GM20431 (cell line): ENCODE results near the gene RXRA.

Source experiments
- in situ Hi-C: fragments of 300-500 bp; cut with MseI, MboI; formaldehyde crosslinking; loops from one replicate; pipeline ENCODE4 v1.15.0; 2020; ENCODE audit warnings: low sequenced_read_pairs; ENCODE audit not compliant: unreplicated experiment

Gene RXRA

GRCh38 chr9:134321531-134321930 is 4.7 kb upstream of the RXRA start:
- in situ Hi-C loops, result no loop called here

GRCh38 chr9:134321946-134322741 is 4.1 kb upstream of the RXRA start:
- in situ Hi-C loops, result no loop called here

- in situ Hi-C loops, result no loop called here
Observed at GRCh38 chr9:134322781-134323241, 3.4 kb upstream of the RXRA start.

- in situ Hi-C loops, result no loop called here
Observed at GRCh38 chr9:134323741-134324358, 2.4 kb upstream of the RXRA start.

GRCh38 chr9:134324359-134325095 is 1.7 kb upstream of the RXRA start:
- in situ Hi-C loops, result no loop called here

DNA sequence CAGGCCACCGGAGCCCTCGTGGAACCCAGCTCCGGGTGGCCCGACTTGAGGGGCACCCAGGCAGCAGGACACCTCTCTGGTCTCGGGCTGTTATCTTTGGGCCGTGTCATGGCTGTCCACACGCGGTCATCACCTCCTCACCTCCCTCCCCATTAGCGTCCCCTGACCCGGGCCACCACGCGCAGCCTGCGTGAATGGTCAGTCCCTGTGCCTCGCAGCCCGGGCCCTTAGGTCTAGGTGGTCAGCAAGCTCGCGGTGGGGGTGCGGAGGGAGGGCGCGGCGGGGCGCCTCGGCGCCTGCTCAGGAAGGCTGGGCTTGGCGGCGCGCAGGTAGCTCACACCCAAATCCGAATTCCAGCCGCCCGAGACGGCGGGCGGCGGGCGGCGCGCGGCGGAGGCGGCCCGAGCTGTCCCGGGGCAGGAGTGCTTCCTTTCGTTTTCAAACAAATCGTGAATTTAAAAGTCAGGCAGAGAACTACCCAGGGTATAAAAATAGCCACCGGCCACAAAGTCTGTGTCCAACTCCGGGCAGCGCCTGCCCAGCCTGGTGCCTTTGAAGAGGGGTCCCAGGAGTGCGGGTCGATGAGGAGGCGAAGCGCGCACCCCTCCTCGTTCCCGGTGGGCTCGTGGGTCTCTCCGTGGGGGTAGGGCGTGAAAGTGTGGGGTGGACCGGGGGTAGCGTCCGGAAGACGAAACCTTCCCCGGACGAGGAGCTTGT is 1.0 kb upstream of the RXRA start:
- in situ Hi-C loops, result no loop called here

- in situ Hi-C loops, result no loop called here
Observed at GRCh38 chr9:134326724-134327601, 708 bp downstream of the RXRA start.

DNA sequence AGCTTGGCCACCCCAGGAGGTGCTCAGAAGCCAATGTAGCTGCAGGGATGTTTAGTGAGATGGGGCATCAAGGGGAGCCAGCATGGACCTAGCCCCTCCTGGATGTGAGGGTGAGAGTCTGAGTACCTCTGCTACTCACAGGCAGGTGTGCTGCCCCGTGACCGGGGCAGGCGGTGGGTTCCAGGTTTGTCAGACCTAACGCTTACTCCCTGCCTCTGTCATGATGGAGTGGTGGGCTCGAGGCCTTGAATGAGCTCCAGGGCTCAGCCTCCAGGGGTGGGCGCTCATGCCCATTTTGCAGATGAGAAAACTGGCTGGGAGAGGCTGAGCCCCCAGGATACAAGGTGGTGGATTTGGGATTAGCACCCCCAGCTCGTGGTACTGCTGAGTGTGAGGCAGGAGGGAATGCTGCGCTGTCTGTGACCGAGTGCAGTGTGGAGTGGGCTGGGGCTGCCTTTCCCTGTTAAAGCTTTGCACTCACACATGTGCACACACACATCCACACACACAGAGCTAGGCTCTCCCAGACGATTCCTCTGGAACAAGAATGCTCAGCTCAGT is 1.5 kb downstream of the RXRA start:
- in situ Hi-C loops, result no loop called here

DNA sequence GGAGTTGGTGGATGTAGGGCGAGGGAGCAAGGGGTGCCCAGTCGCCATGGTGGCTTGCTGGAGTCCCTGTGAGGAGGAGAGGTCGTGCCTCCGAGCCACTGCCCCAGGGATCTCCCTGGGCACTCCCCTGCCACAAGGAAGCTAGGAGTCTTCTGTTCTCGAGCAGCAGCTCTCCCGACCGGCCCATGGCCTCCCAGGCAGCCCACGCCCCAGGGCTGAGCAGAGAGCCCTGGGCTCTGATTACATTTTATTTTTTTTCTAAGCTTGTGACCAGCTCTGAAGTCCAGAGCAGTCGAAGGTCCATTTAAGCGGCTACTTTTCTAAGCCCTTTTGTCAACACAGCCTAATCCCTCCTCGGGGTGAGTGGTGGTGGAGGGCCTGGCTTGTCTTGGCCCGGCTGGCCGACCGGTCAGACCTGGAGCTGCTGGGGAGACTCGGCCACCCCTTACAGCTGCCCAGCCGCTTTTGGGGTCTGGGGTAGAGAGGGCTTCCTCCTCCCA is 2.1 kb downstream of the RXRA start:
- in situ Hi-C loops, result no loop called here

- in situ Hi-C loops, result no loop called here
Observed at GRCh38 chr9:134328841-134329575, 2.8 kb downstream of the RXRA start.

GRCh38 chr9:134329576-134329855 is 3.3 kb downstream of the RXRA start:
- in situ Hi-C loops, result no loop called here

GRCh38 chr9:134329886-134330285 is 3.6 kb downstream of the RXRA start:
- in situ Hi-C loops, result no loop called here

DNA sequence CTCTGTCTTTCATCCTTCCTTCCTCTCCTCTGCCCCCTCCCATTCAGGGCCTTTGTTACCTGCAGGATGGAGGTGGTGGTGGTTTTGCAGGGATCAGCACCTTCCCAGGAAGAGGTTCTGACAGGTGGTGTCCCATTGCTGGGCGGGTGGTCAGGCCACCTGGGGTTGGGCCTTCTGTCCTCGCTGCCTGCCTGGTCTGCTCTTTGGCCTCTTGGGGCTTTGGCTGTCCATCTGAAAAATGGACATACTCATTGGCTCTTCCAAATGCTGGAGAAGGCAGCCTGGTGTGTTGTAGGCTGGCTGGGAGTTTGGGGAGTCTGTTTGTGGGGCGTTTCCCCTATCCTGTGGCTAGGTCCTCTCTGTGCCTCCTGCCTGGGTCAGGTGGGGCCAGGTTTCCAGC is 4.3 kb downstream of the RXRA start:
- in situ Hi-C loops, result no loop called here

DNA sequence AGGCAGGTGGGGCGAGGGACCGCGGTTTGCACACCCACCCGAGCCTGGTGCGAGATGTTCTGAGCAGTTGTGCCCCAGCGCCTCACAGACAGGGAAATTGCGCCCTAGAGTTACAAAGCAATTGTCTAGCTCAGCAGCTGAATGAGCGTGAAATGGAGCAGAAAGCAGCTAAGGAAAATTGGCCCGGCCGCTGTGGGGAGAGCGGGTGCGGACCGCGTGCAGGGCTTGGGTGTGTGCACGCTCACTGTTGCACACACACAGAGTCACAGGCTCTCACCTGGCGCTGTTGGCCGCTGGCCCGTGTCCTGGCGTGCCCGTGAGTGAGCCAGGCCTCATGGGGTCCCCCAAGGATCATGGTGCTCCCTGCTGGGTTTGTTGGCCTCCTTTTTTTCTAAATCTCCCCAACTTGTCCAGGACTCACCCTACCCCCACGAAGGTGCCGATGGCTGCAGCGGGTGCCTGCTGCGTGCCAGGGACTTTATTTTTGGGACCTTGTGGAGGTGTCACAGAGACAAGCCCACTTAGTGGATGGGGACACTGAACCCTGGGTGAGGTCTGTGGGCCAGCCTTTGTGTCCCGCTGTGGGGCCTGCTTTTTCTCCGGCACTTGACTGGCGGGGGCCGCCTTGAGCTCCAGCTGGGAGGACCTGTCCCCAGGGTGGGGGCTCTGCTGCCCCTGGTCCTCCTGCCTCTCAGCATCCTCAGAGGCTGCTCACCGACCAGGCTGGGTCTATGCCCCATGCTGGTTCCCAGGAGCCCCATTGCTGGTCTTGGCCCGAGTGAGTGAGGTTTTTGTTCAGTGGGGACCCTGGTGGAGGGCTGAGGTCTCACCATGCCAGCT is 5.2 kb downstream of the RXRA start:
- in situ Hi-C loops, result no loop called here

DNA sequence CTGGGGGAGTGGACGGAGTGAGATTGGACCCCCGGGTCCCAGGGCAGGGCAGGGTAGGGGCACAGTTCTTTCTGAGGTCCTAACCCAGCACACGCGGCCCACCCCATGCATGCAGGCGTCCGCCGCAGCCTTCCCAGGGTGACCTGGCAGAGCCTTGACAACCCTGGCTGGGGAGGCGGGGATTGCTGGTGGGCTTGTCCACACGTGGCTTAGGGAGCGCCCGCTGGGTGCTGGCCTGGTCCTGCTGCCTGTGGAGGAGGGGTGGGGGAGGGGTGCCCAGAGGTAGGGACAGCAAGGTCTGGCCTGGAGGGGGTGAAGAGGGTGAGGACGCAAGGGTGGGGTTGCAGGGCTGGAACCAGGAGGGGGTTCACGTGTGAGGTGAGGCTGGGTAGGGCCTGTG is 6.0 kb downstream of the RXRA start:
- in situ Hi-C loops, result no loop called here

- in situ Hi-C loops, result no loop called here
Observed at GRCh38 chr9:134332841-134333233, 6.6 kb downstream of the RXRA start.

DNA sequence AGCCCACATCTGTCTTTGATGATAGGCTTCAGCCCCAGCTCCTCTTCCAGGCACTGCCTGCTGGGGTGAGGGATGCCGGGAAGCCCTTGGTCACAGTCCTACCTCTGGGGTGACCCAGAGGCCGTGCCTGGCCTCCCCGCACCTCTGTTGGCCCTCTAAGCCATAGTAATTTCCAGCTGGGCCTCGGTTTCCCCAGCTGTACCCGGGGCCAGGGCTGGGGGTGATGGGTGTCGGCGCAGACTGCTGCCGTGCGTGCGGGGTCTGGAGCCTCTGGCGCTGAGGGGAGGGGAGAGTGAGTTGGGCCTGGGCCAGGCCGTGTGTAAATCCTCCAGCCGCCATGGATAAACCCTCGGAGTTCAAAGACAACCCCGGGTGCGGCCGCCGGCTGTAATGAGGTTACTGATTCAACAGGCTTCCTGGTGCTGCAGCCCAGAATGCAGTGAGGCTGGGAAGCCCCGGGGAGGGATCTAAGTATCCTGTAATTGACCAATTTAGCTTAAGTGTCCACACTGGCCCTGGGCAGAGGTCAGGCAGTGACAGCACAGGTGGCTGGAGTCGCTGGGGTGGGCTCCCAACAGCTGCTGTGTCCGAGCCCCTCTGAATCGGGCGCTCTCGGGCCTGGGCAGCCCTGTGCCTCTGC is 7.1 kb downstream of the RXRA start:
- in situ Hi-C loops, result no loop called here
